Epithelial cell of esophagus (primary cell): Measurements from ENCODE around the gene SCRN2.

Source experiments
- DNase-seq: peaks from one replicate; pipeline ENCODE4 v3.0.0; 2010; ENCODE audit warnings: low read depth
- H3K4me3 ChIP-seq: 2 replicates; pipeline ENCODE4 v1.5.1; 2011; ENCODE audit warnings: mild to moderate bottlenecking, low read length, control low read depth
- CTCF ChIP-seq: IDR thresholded peaks from 2 replicates; pipeline ENCODE4 v1.5.1; 2011; ENCODE audit warnings: low read depth, mild to moderate bottlenecking, low read length, control low read depth, inconsistent platforms; ENCODE audit not compliant: insufficient read depth; ENCODE audit errors: missing control alignments

The SCRN2 gene

GRCh38 chr17:47838636-47839035, 2.4 kb downstream of the SCRN2 start:
- DNase-seq: no peak
- no peak for TF ChIP-seq CTCF
- H3K4me3 ChIP-seq: no peak overlapping the region

- no peak for DNase-seq
- H3K4me3 ChIP-seq: no peak overlapping the region
- TF ChIP-seq CTCF: no peak
Measured at GRCh38 chr17:47837401-47838039, 3.6 kb downstream of the SCRN2 start.

GRCh38 chr17:47836601-47837000, 4.5 kb downstream of the SCRN2 start:
- TF ChIP-seq CTCF: no peak
- H3K4me3 ChIP-seq: no peak overlapping the region
- DNase-seq: no peak

GRCh38 chr17:47834756-47835155, 6.3 kb downstream of the SCRN2 start:
- TF ChIP-seq CTCF: no peak
- no peak overlapping the region for H3K4me3 ChIP-seq
- no peak for DNase-seq

GRCh38 chr17:47831934-47832327, 9.1 kb downstream of the SCRN2 start:
- H3K4me3 ChIP-seq: peak overlapping the region; percentile 68

GRCh38 chr17:47831003-47831933, 9.8 kb downstream of the SCRN2 start, which contains the start of the genes LRRC46 and MRPL10:
LRRC46 (plus strand) TSS chr17:47831670; CDS start chr17:47831990, 320 bp downstream.
MRPL10 (minus strand) TSS chr17:47831541; CDS start chr17:47831511, 30 bp downstream.
- DNase-seq: peak; percentile 93
- TF ChIP-seq CTCF: peak; percentile 55
- H3K4me3 ChIP-seq: peak within 1 kb of the TSS; percentile 68

More at GRCh38 chr17:47831934-47832327, 9.1 kb downstream of the SCRN2 start:
- TF ChIP-seq CTCF: no peak
- no peak for DNase-seq
